NCI-H187 (cell line): ENCODE measurements around the gene SYNE1.

Experiments
- DNase-seq, 2 experiments: peaks; one replicate each; lab custom pipeline; 2025; lab: John Stamatoyannopoulos, UW

Gene SYNE1

GRCh38 chr6:152273638-152274037, 363.5 kb downstream of the SYNE1 start:
- DNase-seq, result no peak

DNA sequence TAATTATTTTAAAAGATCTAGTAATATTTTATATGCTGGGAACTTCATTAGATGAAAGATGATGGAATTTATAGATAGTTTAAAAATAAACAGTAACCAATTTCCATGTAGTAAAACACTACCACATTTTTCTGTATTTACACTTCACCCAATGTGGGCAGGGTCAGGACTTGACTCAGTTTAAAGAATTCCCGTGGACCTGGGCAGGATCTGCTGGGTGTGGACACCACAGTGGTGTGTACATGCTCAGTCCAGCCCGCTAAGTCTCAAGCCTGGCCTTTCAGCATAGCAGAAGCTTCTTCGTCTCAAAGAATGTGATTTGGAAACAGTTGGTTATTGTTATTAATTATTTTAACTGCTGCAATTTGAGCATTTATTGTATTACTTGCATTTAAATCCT, 364.2 kb downstream of the SYNE1 start:
- DNase-seq, result no peak

DNA sequence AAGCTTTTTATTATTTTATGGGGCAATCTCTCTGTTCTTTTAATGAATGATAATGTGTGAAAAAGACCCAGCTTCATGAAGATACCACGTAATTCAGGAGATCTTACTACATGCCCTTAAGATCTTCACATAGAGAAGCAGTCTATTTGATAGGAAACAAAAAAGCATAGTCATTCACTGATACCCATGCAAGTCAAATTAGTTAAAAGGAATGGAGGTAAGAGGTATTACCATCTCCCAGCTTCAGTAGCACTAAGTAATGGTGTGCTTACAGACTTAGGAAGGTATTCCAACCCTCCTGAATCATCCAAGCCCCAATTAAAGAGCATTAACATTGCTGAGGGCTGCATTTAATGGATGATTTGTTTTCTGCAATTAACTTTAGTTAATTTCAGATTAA, 364.7 kb downstream of the SYNE1 start:
- DNase-seq, result no peak

DNA sequence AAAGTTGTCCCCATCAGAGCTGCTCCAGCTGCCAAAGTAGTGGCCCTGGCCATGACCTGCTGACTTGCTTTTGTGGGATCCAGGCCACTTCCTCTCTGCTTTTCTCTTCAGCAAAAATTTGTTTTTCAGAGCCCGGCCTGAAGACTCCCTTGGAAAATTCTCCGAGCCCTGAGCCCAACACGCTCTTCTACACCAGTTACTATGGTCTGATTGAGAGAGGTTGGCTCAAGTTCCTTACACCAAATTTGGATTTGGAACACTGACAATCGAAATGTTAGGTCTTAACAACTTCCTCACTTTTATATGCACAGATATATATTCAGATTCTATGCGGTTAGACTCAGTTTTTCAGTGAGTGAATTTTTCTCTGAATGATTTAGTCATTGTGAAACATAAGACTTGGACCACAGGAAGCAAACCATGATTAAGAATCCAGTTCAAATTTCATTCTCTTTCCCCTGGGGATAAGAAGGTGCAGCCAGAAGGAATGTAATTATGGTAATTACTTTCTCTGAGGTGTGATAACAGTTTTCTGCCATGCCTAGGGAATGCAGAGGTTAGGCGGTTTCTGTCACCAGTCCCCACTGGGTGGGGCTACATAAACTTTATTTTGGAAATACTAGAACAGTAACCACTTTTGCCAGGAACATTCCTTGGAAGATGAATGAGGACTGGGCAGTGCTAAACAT, 365.2 kb downstream of the SYNE1 start:
- no peak for DNase-seq

- no peak for DNase-seq
Measured at GRCh38 chr6:152270301-152270925, 366.7 kb downstream of the SYNE1 start.

DNA sequence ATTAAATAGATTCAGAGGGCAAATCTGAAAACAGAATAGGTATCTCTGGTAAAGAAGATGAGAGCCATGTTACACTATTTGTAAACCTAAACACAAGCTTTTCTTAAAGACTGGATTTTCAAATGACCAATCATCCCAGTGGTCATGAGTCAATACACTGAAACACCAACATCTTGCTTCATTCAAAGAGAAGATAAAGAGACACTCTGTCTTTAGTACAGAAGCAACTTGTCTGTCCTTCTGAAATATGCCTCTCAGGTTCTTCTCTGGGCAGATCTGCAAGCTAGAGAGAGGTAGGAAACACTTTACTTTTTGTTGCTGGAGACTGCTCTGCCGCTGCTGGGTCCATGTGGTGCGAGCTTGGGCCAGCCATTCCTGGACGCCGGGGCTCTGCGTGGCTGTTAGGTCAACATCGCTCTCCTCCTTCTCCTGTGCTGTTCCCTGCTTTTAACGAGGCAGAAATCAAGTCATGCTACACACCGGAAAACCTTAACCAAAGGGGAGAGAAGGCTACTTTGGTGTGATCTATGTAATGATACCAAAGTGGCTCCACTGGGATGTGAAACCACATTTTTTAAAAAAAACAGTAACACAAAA, 368.2 kb downstream of the SYNE1 start:
- DNase-seq, result no peak

GRCh38 chr6:152267967-152268845, 369.0 kb downstream of the SYNE1 start:
- no peak for DNase-seq

DNA sequence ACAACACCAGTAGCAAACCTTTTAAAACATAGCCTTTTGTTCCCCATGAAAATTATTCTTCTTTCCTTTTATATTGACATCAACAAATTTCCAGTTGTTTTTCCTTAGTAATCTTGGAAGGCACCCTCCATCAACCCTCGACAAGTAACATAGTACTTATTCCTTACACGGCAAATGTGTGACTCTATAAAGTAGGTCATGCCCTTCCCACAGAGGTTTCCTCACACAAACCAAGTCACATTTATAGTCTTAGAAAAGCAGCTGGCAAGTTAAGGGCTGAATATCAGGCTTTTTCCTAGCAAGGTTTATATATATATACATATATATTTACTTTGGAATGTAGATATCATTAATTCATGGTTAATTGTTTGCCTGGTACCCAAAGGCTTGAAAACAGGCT, 371.5 kb downstream of the SYNE1 start:
- no peak for DNase-seq

DNA sequence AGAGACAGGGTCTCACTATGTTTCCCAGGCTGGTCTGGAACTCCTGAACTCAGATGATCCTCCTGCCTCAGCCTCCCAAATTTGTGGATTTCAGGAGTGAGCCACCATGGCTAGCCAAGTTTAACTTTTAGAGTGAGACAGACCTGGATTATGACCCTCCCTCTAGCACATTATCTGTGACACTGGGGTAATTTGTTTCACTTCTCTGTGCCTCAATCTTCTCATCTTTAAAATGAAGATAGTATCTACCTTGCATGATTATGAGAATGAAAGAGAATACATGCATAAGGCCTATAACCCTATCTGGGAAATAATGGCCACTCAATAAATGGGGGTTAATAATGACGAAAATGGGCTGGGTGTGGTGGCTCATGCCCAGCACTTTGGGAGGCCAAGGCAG, 373.6 kb downstream of the SYNE1 start:
- DNase-seq, result no peak

- no peak for DNase-seq
Measured at GRCh38 chr6:152261179-152261578, 376.0 kb downstream of the SYNE1 start.

GRCh38 chr6:152259234-152259633, 377.9 kb downstream of the SYNE1 start:
- DNase-seq, result no peak

GRCh38 chr6:152257581-152257980, 379.6 kb downstream of the SYNE1 start:
- no peak for DNase-seq

GRCh38 chr6:152250127-152250526, 387.0 kb downstream of the SYNE1 start:
- no peak for DNase-seq

DNA sequence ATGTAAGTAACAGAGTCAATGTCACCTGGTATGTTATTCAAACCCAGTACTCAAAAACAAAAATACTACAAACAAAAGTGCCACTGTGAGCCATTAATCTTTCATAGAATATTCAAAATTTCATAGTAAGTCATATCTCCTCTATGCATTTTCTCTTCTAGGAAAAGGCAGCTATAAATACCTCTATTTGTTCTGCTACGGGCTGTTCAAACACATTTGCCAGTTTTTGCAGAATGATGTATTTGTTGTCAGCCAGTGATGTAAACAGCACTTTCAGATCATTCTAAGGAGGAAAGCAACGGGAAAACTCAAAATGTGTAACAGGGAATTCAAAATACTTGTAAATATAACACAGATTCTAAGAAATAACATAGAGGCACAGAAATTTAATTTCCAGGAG, 388.2 kb downstream of the SYNE1 start:
- no peak for DNase-seq

- no peak for DNase-seq
Measured at GRCh38 chr6:152246554-152247337, 390.4 kb downstream of the SYNE1 start.

DNA sequence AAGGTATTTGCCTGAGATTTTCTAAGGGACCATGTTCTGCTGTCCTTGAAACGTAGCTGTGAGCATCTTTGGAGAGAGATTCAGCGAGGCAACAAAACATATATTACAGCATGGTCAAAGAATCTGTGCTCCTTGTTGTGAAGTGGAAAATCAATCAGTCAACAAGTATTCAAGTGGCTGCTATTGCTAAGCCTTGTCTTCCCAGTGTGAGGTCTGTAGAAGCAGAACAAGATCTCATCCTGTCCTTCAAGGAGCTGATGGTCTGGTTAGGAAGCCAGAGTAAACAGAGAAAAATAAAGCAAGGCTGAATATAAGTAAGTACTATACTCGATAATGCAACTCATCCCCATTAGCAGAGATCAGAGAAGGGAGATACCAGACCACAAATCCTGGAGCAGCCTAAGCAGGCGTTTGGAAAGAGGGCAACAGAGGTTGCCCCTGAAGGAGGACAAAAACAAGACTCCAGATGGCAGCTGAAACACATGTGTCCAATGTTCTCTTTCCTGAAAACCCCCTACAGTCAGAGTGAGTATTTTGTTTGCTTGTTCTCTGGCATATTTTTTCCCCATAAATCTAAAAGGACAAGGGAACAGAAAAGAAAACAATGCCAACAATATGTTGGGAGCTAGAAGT, 392.0 kb downstream of the SYNE1 start:
- DNase-seq, result no peak

- DNase-seq, result no peak
Measured at GRCh38 chr6:152241013-152241766, 396.0 kb downstream of the SYNE1 start.

GRCh38 chr6:152240436-152240835, 396.7 kb downstream of the SYNE1 start:
- DNase-seq, result no peak

DNA sequence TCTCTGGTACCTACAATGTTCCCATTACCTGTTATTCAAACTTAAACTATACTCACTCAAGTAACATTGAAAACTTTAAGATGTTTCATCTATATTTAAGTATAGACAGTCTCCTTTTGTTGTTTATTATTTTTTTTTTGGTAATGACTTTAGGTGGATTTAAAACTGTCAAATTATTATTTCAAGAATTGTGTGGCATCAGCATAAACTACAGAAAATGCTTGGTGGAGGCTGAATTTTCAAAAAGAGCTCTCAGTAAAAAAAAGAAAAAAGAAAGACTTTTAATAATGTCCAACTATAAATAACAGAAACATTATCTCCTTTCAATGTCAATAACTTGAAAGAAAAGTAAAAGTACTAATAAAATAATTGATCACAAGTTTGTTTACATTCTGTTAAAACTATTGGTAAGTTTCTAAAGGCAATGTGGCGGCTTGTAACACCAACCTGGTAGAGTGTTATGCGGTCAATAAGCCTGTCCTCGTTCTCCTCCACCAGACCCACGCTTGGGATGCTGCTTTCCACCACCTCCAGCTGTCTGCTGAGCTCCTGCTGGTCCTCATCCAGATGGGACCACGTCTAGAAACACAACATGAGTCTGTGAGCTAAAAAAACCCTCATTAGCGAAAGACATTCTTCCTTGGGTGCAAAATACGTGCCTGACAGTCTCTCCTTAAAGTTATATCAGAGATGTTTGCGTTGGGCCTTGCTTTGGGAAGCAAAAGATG, 400.6 kb downstream of the SYNE1 start:
- no peak for DNase-seq
